ENCODE measurements around the gene CRY1. TPM values are rescaled to one million over a fixed set of nuclear protein-coding genes. Genes with fewer than 3 reads are reported as not detected.

The CRY1 gene
- total RNA-seq, 8 experiments from 2014 or later, result 7.7 to 30.7 (median 15.6) TPM

DNA sequence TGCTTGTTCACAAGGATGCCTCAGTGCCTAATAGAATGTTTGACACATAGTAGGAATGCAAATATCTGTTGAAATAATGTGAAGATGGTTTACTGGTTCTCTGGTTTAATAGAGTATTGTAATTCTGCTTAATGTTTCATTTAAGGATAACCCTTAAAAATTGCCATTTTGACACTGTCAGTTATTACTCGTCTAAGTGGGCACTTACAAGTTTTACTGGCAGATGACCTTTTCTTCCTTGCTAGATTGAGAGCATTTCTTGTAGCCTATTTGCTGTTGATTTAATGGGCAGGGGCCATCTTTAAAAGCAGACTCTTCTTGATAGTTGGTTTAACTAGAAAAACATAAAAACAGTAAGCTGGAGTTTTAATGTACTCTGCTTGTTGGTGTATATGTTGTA, 135.8 kb downstream of the CRY1 start:
- in situ Hi-C loops (cut with MboI; ENCODE audit: low pct_unique_long_range_greater_than_20kb in 2 of 9, low sequenced_read_pairs in 9 of 9, unreplicated experiment in 9 of 9), result no loop called here
- no peak overlapping the region for H3K27ac ChIP-seq
- peaks cover 4 to 5% of the 10 kb centered on the region in 2 donors for H3K4me1 ChIP-seq (replicated peaks in 1 of 2)
- no peak for ATAC-seq (replicated peaks in 6 of 8)
- WGBS, 10 experiments, result 0 to 60% (median 0%) methylated on average over 1 of the region's 1 CpG; no CpG with 5 or more reads in 2 of the 10 experiments
- H3K4me3 ChIP-seq, result peak overlapping the region; percentile 76 to 97 (median 81)

DNA sequence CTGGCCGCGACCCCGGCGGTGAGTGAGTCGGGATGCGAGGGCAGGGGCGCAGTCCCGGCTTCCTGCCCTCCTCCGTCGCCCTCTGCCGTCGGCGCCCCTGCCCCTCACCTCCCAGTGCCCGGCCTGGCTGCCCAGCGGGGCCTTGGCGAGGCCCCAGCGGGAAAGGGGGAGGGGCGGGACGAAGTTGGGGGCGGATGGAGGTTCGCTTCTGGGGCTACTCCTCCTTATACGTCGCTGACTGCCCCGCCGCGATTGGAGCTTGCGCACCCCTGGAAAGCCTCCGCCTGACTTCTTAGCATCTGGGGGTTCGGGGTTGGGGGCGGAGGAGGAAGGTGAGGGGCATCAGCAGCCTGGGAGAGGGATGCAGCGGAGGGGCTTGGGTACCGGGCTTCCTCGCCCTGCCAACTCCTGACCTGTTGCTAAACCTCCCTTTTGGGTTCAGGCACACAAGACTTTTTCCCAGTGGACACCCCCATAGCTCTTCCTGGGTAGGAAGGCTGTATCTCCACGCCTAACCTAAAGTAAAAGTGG, 137.2 kb downstream of the CRY1 start:
- H3K4me1 ChIP-seq (replicated peaks in 1 of 2), result peaks cover 4 to 5% of the 10 kb centered on the region in 2 donors
- H3K27ac ChIP-seq, result peak overlapping the region; percentile 96 to 98
- peak overlapping the region; percentile 76 to 97 (median 81) for H3K4me3 ChIP-seq
- WGBS, 10 experiments, result no CpG with 5 or more reads among the region's 34 CpGs
- ATAC-seq (replicated peaks in 6 of 8), result peak; percentile 23 to 59 (median 55)
- in situ Hi-C loops (cut with MboI; ENCODE audit: low pct_unique_long_range_greater_than_20kb in 2 of 9, low sequenced_read_pairs in 9 of 9, unreplicated experiment in 9 of 9), result no loop called here

DNA sequence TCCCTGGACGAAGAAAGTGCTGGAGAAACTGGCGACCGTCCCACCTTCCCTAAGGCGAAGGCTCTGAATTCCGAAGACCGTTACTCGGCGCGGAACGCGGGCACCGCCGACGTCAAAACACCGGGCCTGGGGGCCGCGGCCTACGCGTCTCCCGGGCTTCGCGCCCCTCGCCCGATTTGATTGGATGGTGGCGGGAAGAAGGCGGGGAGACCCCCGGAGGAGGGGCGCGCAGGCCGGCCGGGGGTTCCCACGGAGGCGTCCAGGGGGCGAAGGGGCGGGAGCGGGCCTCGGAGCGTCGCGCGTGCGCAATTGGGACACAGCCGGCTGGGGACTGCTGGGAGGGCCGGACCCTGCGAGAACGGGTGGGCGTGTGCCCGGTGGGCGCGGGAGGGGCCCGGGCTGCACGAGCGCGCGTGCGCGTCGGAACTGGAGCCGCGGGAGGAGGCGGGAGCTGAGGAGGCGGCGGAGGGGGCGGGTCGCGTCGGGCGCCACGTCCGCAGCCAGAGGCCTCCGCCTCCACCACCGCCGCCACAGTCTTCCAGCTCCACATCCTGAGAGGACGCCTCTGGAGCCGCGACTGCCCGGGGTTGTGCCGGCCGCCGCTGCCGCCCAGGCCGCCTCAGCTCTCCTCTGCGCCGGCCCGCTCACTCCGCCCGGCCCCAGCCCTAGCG, 137.8 kb downstream of the CRY1 start, which contains the start of gene TMEM263:
Gene TMEM263 (plus strand): TSS at position 531 of the 671 bp plus-strand sequence. CDS start 11,210 bp downstream, outside the sequence.
- H3K4me3 ChIP-seq, result peak within 1 kb of the TSS; percentile 76 to 97 (median 81)
- WGBS, 10 experiments, result 0% methylated on average over 2 of the region's 88 CpGs; no CpG with 5 or more reads in 9 of the 10 experiments
- in situ Hi-C loops (cut with MboI; ENCODE audit: low pct_unique_long_range_greater_than_20kb in 2 of 9, low sequenced_read_pairs in 9 of 9, unreplicated experiment in 9 of 9), result no loop called here
- H3K27ac ChIP-seq, result peak within 1 kb of the TSS; percentile 96 to 98
- peak; percentile 71 to 85 (median 80) for ATAC-seq (replicated peaks in 6 of 8)
- H3K4me1 ChIP-seq (replicated peaks in 1 of 2), result peaks cover 4 to 5% of the 10 kb centered on the region in 2 donors

DNA sequence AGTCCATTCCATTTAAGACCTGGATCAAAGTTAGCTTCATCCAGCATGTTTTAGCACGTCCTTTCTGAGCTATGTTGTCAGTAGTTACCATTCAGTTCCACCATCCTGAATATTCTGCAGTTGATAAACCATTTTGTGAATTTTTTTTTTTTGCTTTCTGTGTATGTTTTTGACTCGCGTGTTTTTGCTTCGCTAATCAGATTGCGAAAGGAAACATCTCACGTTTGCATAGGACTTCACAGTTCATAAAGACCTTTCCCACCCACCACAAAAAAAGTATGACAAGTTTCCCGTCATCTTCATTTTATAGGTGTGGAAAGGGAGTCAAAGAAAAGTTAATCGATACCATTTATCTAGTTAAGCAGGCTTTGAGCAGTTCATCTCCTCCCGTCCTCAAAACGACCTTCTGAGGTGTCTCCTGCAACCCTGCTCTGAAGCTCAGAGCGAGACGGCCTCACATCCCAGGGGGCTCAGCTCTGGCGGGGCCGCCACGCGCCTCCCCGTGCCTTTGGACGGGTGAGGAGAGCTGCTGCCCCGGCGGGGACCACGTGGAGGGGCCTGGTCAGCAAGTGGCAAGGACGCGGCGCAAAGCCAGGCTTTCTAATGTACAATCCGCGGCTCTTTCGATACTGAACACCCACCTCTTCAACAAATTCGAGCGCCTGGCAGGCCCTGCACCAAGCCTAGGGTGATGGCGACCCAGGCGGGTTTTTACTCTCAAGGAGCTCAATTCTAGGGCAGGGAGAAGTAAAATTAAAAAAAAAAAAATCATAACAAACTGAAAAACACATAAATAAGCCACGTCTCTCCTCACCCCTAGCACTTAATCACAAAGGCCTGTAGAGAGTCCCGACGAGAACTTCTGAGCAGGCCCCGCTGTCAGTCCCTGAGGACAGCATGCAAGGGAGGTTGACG, 138.6 kb downstream of the CRY1 start:
- peak in 2 of 8 experiments; percentile 0 to 1 for ATAC-seq (replicated peaks in 6 of 8)
- WGBS, 10 experiments, result 9 to 89% (median 79%) methylated on average over 2 to 28 of the region's 36 CpGs
- H3K4me1 ChIP-seq (replicated peaks in 1 of 2), result peaks cover 4 to 5% of the 10 kb centered on the region in 2 donors
- in situ Hi-C loops (cut with MboI; ENCODE audit: low pct_unique_long_range_greater_than_20kb in 2 of 9, low sequenced_read_pairs in 9 of 9, unreplicated experiment in 9 of 9), result no loop called here
- peak overlapping the region; percentile 41 to 97 (median 81) for H3K4me3 ChIP-seq
- H3K27ac ChIP-seq, result peak overlapping the region; percentile 64 to 77

DNA sequence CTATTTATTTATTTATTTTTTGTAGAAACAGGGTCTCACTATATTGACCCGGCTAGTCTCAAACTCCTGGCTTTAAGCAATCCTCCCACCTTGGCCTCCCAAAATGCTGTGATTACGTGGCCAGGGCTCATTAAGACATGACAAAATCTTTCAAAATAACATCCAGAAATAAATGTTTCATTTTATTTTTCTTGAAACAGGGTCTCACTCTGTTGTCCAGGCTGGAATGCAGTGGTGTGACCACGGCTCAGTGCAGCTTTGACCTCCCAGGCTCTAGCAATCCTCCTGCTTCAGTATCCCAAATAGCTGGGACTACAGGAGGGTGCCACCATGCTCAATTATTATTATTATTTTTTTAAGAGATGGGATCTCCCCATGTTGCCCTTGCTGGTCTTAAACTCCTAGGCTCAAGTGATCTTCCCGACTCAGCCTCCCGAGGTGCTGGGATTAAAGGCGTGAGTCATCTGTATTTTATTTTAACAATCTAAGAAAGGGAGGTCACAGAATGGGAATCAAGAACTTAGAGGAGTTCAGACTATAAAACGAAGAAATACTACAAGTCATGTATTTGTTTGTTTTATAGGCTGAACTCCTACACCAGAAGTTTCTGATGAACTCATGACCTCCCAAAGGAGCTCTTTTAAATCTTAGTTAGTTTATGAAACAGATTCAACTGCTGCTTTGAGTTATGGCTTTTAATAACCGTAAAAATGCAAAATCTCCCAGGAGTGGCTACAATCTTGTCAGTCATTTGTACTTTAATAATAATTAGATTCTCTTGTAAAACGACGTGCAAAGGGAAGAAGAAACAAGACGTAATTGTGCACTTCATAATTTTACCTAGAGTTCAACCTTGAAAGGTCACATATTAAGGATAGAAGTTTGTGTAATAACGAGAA, 139.7 kb downstream of the CRY1 start:
- no peak overlapping the region for H3K27ac ChIP-seq
- 26 to 100% (median 94%) methylated on average over 4 to 12 of the region's 12 CpGs for WGBS, 10 experiments
- peaks cover 4 to 5% of the 10 kb centered on the region in 2 donors for H3K4me1 ChIP-seq (replicated peaks in 1 of 2)
- ATAC-seq (replicated peaks in 6 of 8), result no peak
- in situ Hi-C loops (cut with MboI; ENCODE audit: low pct_unique_long_range_greater_than_20kb in 2 of 9, low sequenced_read_pairs in 9 of 9, unreplicated experiment in 9 of 9), result no loop called here
- no peak overlapping the region for H3K4me3 ChIP-seq

DNA sequence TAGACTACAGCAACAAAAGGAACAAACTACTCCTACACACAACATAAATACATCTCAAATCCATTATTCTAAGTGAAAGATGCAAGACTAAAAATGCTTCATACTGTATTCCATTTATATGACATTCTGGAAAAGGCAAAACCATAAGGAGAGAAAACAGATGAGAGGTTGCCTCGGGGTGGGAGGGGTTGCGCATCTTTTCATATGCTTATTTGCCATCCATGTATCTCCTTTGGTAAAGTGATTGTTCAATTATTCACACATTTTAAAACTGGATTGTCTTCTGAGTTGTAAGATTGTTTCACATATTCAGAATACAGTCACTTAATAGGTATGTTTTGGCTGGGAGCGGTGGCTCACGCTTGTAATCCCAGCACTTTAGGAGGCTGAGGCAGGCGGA, 142.8 kb downstream of the CRY1 start:
- in situ Hi-C loops (cut with MboI; ENCODE audit: low pct_unique_long_range_greater_than_20kb in 2 of 9, low sequenced_read_pairs in 9 of 9, unreplicated experiment in 9 of 9), result no loop called here
- H3K27ac ChIP-seq, result no peak overlapping the region
- no peak for ATAC-seq (replicated peaks in 6 of 8)
- H3K4me1 ChIP-seq (replicated peaks in 1 of 2), result peaks cover 4 to 5% of the 10 kb centered on the region in 2 donors
- WGBS, 10 experiments, result 39 to 100% (median 75%) methylated on average over 1 to 5 of the region's 5 CpGs; no CpG with 5 or more reads in 1 of the 10 experiments
- H3K4me3 ChIP-seq, result no peak overlapping the region

DNA sequence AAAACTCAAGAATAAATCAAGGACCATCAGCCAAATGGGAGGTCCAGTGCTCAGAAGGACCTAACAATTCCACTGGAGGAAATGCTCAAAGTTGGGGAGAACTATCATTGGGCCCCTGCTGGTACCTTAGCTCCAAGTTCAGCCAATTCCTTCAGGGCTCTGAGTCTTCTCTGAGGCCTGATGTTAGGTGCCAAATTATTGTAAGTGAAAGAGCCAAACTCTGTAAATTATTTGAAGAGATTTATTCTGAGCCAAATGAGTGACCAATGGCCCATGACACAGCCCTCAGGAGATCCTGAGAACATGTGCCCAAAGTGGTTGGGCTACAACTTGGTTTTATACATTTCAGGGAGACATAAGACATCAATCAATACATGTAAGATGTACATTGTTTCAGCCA, 145.9 kb downstream of the CRY1 start:
- H3K27ac ChIP-seq, result no peak overlapping the region
- ATAC-seq (replicated peaks in 6 of 8), result no peak
- in situ Hi-C loops (cut with MboI; ENCODE audit: low pct_unique_long_range_greater_than_20kb in 2 of 9, low sequenced_read_pairs in 9 of 9, unreplicated experiment in 9 of 9), result no loop called here
- no peak overlapping the region for H3K4me3 ChIP-seq
- H3K4me1 ChIP-seq (replicated peaks in 1 of 2), result no peaks in the 10 kb centered on the region

DNA sequence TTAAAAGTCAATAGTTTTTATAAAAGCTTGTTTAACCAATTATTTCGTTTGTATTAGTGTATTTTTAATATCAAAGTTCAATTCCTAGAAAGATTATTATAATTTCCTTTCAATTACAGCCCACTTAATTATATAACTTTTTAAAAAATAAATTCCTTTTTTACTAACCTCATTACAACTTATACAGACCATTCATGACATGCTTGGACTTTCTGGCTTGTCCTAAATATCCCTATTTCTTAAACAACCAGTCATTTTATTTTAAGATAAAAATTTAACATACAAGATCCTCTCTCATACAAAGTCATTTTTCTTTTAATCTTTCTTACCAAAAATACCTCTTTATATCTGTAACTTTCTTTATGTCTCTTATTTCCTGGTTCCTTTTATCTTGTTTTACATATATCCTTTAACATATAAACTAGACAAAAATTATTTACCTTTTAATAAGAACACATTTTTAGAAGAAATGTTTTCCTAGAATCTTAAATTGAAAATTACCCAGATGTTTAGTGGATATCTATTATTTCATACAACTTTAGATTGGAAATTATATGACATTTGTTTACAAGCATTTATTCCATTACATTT, 148.0 kb downstream of the CRY1 start:
- 0 to 19% (median 0%) methylated on average over 1 of the region's 1 CpG; no CpG with 5 or more reads in 1 of the 10 experiments for WGBS, 10 experiments
- in situ Hi-C loops (cut with MboI; ENCODE audit: low pct_unique_long_range_greater_than_20kb in 2 of 9, low sequenced_read_pairs in 9 of 9, unreplicated experiment in 9 of 9), result no loop called here
- Histone ChIP-seq H3K27ac (no peak overlapping the region), H3K4me1 (replicated peaks in 1 of 2) (no peaks in the 10 kb centered on the region), H3K4me3 (no peak overlapping the region)
- ATAC-seq (replicated peaks in 6 of 8), result no peak

DNA sequence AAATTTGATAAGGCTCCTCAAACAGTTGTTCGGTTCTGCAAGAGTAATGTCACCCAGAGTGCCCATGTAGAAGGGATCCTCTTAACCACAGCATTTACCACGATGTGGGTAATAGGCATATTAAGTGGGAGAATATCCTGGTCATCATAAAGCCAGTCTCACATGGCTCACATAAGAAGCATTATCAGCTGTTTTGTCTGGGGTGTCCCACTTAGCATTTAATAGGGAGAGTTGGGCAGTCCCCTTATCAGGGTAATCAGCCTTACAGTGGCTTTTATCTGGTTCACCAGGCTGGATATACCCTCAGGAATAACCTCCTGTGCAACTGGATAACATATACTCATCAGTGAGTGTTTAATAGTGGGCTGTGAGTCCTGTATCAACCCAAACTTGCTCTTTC, 150.6 kb downstream of the CRY1 start:
- H3K4me3 ChIP-seq, result no peak overlapping the region
- H3K4me1 ChIP-seq (replicated peaks in 1 of 2), result no peaks in the 10 kb centered on the region
- ATAC-seq (replicated peaks in 6 of 8), result no peak
- WGBS, 10 experiments, result 58 to 100% (median 82%) methylated on average over 1 to 2 of the region's 2 CpGs; no CpG with 5 or more reads in 2 of the 10 experiments
- in situ Hi-C loops (cut with MboI; ENCODE audit: low pct_unique_long_range_greater_than_20kb in 2 of 9, low sequenced_read_pairs in 9 of 9, unreplicated experiment in 9 of 9), result no loop called here
- H3K27ac ChIP-seq, result no peak overlapping the region

DNA sequence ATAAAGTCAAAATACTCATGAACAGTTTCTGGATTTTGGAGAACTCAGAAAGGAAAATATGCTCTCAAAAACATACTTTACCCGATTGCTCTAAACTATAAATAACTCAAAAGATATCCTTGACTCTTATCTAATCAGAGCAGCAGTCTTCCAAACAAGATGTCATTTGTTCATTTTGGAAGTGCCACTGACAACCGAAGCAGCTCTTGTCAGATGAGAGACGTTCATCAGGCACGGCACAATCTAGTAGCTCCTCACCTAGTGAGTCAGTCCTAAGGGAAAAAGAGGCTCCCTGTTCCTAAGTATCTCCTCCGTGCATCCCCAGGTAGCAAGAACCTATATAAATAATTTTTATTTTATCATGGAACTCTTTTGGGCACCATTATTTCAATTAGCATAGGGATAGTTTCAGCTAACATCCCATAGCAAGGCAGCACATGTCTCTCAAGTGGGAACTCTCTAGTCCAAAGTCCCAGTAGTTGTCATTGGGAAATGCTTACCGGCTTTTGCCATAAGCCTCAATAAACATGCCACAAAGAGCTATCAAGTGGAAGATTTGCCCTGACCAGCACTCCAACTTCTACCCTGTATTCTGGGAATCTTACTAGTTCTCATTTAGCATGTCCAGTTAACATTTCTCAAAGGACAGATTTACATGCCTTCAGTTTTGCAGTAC, 151.7 kb downstream of the CRY1 start:
- WGBS, 10 experiments, result 43 to 94% (median 74%) methylated on average over 1 to 5 of the region's 6 CpGs
- Histone ChIP-seq H3K4me3 (no peak overlapping the region), H3K27ac (no peak overlapping the region), H3K4me1 (replicated peaks in 1 of 2) (no peaks in the 10 kb centered on the region)
- ATAC-seq (replicated peaks in 6 of 8), result no peak
- in situ Hi-C loops (cut with MboI; ENCODE audit: low pct_unique_long_range_greater_than_20kb in 2 of 9, low sequenced_read_pairs in 9 of 9, unreplicated experiment in 9 of 9), result no loop called here
